HG03342 (cell line): ENCODE measurements around the gene CSAD.
A peak's percentile ranks its signal among the peaks of the same experiment; 100 is the strongest.

ENCODE experiments used
- ATAC-seq: cut with Tn5 transposase; IDR thresholded peaks from one replicate; pipeline ENCODE4 v1.9.1; 2021; ENCODE audit warnings: mild to moderate bottlenecking, moderate library complexity; ENCODE audit not compliant: unreplicated experiment

CSAD gene

GRCh38 chr12:53180220-53180930 is at the start of gene CSAD, which contains the start of gene ZNF740:
TSS of gene CSAD (minus strand) at chr12:53180925. CDS start at chr12:53173470, 7,455 bp downstream.
TSS of gene ZNF740 (plus strand) at chr12:53180722. CDS start at chr12:53181984, 1,262 bp downstream.
- peak; percentile 95 for ATAC-seq

- ATAC-seq = no peak
These were observed 49.6 kb upstream of the CSAD start for GRCh38 chr12:53230108-53230845.

- no peak for ATAC-seq
These were observed 48.7 kb upstream of the CSAD start for GRCh38 chr12:53229454-53229853.

GRCh38 chr12:53227836-53228235 is 47.1 kb upstream of the CSAD start:
- no peak for ATAC-seq

GRCh38 chr12:53227341-53227740 is 46.6 kb upstream of the CSAD start:
- no peak for ATAC-seq

GRCh38 chr12:53226815-53227214 is 46.1 kb upstream of the CSAD start:
- no peak for ATAC-seq

- no peak for ATAC-seq
These were observed 45.1 kb upstream of the CSAD start for GRCh38 chr12:53225635-53226424.

GRCh38 chr12:53224897-53225634 is 44.3 kb upstream of the CSAD start:
- ATAC-seq = no peak

GRCh38 chr12:53224061-53224896 is 43.6 kb upstream of the CSAD start:
- no peak for ATAC-seq

- no peak for ATAC-seq
These were observed 42.8 kb upstream of the CSAD start for GRCh38 chr12:53223389-53224060.

GRCh38 chr12:53222806-53223261 is 42.1 kb upstream of the CSAD start:
- ATAC-seq = no peak

GRCh38 chr12:53222170-53222721 is 41.5 kb upstream of the CSAD start:
- ATAC-seq = no peak

- ATAC-seq = peak; percentile 24
These were observed 40.7 kb upstream of the CSAD start for GRCh38 chr12:53221203-53222080.

- peak; percentile 50 for ATAC-seq
These were observed 40.0 kb upstream of the CSAD start for GRCh38 chr12:53220694-53221202.

- peak; percentile 34 for ATAC-seq
These were observed 39.4 kb upstream of the CSAD start for GRCh38 chr12:53219956-53220693.

GRCh38 chr12:53219292-53219955 is 38.7 kb upstream of the CSAD start:
- no peak for ATAC-seq
